Sigmoid colon (tissue), 7 donors: Measurements from ENCODE around the gene GALNT17. TPM values are rescaled to one million over a fixed set of nuclear protein-coding genes. Genes with fewer than 3 reads are reported as not detected.

Experiments
- DNase-seq: peaks from one replicate; pipeline ENCODE4 v3.0.0-alpha.2; 2019
- H3K27ac ChIP-seq, 4 donors: fragments of 200-600 bp; sonication (generic); one replicate each; pipeline ENCODE4 v1.5.1; 2016 to 2019; ENCODE audit warnings: mild to moderate bottlenecking in 1 of 4
- H3K27me3 ChIP-seq, 3 donors: fragments of 200-600 bp; sonication (generic); one replicate each; pipeline ENCODE4 v1.5.1; 2019; ENCODE audit warnings: mild to moderate bottlenecking in 1 of 3
- H3K36me3 ChIP-seq, 4 donors: fragments of 200-600 bp; sonication (generic); one replicate each; pipeline ENCODE4 v1.5.1; 2016 to 2019
- H3K4me1 ChIP-seq, 4 donors: fragments of 200-600 bp; sonication (generic); one replicate each; pipeline ENCODE4 v1.5.1; 2017 to 2019
- H3K4me3 ChIP-seq, 4 donors: fragments of 200-600 bp; sonication (generic); one replicate each; pipeline ENCODE4 v1.5.1; 2017 to 2019; ENCODE audit warnings: mild to moderate bottlenecking in 2 of 4, moderate library complexity in 1 of 4
- H3K9me3 ChIP-seq, 4 donors: fragments of 200-600 bp in 3 of 4; sonication (generic) in 3 of 4; one replicate each; pipeline versions ENCODE4 v1.5.1 to v1.6.1; 2013 to 2019
- CTCF ChIP-seq, 4 experiments: fragments of 450-650 bp in 3 of 4; fragments of 200-600 bp in 1 of 4; IDR thresholded peaks; one replicate each; pipeline ENCODE4 v1.5.1; 2016 to 2019; ENCODE audit warnings: antibody characterized with exemption in 4 of 4, mild to moderate bottlenecking in 3 of 4, moderate library complexity in 2 of 4
- EP300 ChIP-seq, 4 donors: sonication (generic); formaldehyde crosslinking; IDR thresholded peaks; one replicate each; pipeline ENCODE4 v1.6.1; 2017; ENCODE audit warnings: antibody characterized with exemption in 4 of 4
- POLR2A ChIP-seq, 2 donors: fragments of 450-650 bp; IDR thresholded peaks; one replicate each; pipeline ENCODE4 v1.6.1; 2016; ENCODE audit warnings: antibody characterized with exemption in 2 of 2, mild to moderate bottlenecking in 2 of 2, moderate library complexity in 2 of 2
- POLR2AphosphoS5 ChIP-seq, 4 donors: sonication (generic); formaldehyde crosslinking; IDR thresholded peaks; one replicate each; pipeline ENCODE4 v1.6.1; 2017; ENCODE audit warnings: antibody characterized with exemption in 4 of 4
- WGBS, 2 donors: extraction: QIAGEN DNeasy Blood & Tissue Kit; methylation state at CpG; one replicate each; pipeline ENCODE4 v1.1.7; 2013; 5-methylcytosine and 5-hydroxymethylcytosine counted together
- intact Hi-C: fragments of 100-400 bp; cut with DNase I; formaldehyde crosslinking; loops from one replicate; pipeline ENCODE4 v1.15.1; 2023
- polyA plus RNA-seq, 3 donors: library from polyadenylated mRNA; stranded (reverse); fragments of 200-250 nt; gene quantifications; one replicate each; pipeline ENCODE4 v1.2.3, GENCODE V29; 2013
- total RNA-seq, 4 donors: library from RNA; depleted of rRNA; stranded (reverse); fragments of >200 nt; gene quantifications; one replicate each; pipeline ENCODE4 v1.1.0, GENCODE V29; 2016
- donor health status: healthy with polysubstance abuse.
- donor health status: Bipolar disorder and iron deficiency.
- donor health status: healthy.

Gene GALNT17
- total and polyA plus RNA-seq, 7 donors: 1.8 to 45.4 (median 15.1) TPM; not detected in 1

DNA sequence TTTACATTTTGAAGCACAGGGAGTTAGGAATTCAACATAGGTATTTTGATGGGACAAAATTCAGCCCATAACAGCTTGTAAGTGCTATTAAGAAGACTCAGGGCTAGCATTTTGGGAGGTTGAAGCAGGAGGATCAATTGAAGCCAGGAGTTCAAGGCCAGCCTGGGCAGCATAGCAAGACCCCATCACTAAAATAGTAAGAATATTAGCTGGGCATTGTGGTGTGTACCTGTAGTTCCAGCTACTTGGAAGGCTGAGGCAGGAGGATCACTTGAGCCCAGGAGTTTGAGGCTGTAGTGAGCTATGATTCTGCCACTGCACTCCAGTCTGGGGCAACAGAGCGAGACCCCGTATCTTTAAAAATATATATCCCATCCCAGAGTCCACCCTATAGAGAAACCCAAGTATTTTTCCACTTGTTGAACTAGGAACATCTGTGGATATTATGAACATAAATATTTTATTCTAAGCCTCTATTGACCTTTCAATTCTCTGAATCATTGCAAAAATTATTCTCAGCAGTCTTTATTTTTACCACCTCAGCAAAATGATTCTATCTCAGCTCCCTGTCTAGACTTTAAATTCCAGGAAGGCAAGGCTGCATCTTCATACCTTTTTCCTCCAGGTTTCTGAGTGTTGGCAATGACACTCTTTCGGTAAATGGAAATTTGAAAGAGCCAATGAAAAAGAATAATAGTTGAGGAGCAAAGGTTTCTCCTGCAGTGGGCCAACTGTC lies 181.0 kb downstream of the GALNT17 start:
- Histone ChIP-seq H3K9me3 (peaks cover 0 to 8% (median 0%) of the 10 kb centered on the region in 4 donors), H3K4me1 (peaks cover 0 to 33% (median 23%) of the 10 kb centered on the region in 4 donors), H3K4me3 (no peak overlapping the region), H3K36me3 (no peaks in the 10 kb centered on the region), H3K27ac (peak overlapping the region in 1 of 4 donors; percentile 52), H3K27me3 (no peaks in the 10 kb centered on the region)
- DNase-seq: no peak
- TF ChIP-seq EP300 (IDR thresholded peaks at IDR 0.05): no peak
- TF ChIP-seq POLR2A (IDR thresholded peaks at IDR 0.05): no peak
- TF ChIP-seq CTCF (IDR thresholded peaks at IDR 0.05): no peak
- TF ChIP-seq POLR2AphosphoS5 (IDR thresholded peaks at IDR 0.05): no peak
- 83 to 89% methylated on average over 3 of the region's 3 CpGs for WGBS, 2 donors
- intact Hi-C loops: no loop called here

DNA sequence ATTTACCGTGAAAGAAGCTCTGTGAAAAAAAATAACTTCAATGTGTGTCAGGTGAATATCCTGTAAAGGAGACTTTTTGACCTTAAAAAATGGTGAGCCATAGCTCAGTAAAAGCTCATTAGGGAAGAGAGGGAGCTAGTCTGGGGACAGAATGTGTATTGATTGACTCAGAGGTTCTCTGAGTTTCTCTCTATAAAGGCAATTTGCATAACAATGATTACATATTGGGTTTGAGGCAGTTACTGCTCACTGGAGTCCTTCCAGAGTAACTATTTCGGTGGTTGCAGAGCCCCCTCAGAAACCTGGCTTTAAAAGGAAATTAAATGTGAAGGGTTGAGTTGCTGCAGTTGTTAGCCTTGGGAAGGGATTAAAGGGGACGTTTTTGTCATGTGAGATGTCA lies 181.6 kb downstream of the GALNT17 start:
- Histone ChIP-seq H3K27me3 (no peaks in the 10 kb centered on the region), H3K36me3 (no peaks in the 10 kb centered on the region), H3K27ac (peak overlapping the region in 2 of 4 donors; percentile 3 to 52), H3K4me3 (no peak overlapping the region), H3K9me3 (peaks cover 0 to 8% (median 0%) of the 10 kb centered on the region in 4 donors), H3K4me1 (peaks cover 0 to 29% (median 18%) of the 10 kb centered on the region in 4 donors)
- WGBS, 2 donors: 23 to 34% methylated on average over 3 of the region's 3 CpGs
- intact Hi-C loops: no loop called here
- no peak for DNase-seq
- TF ChIP-seq EP300 (IDR thresholded peaks at IDR 0.05) (no peak), CTCF (IDR thresholded peaks at IDR 0.05) (no peak), POLR2A (IDR thresholded peaks at IDR 0.05) (no peak), POLR2AphosphoS5 (IDR thresholded peaks at IDR 0.05) (no peak)

- Histone ChIP-seq H3K36me3 (no peaks in the 10 kb centered on the region), H3K27me3 (no peaks in the 10 kb centered on the region), H3K4me3 (no peak overlapping the region), H3K4me1 (peaks cover 0 to 3% (median 2%) of the 10 kb centered on the region in 4 donors), H3K27ac (peak overlapping the region in 1 of 4 donors; percentile 59), H3K9me3 (no peaks in the 10 kb centered on the region)
- intact Hi-C loops: no loop called here
- 81 to 88% methylated on average over 2 of the region's 2 CpGs for WGBS, 2 donors
- DNase-seq: no peak
- TF ChIP-seq EP300 (IDR thresholded peaks at IDR 0.05) (no peak), POLR2A (IDR thresholded peaks at IDR 0.05) (no peak), POLR2AphosphoS5 (IDR thresholded peaks at IDR 0.05) (no peak), CTCF (IDR thresholded peaks at IDR 0.05) (no peak)
These were observed 189.0 kb downstream of the GALNT17 start for GRCh38 chr7:71320916-71321315.

- no peaks in the 10 kb centered on the region for H3K27me3 ChIP-seq
- no peak for DNase-seq
- H3K4me1 ChIP-seq: peaks cover 0 to 3% (median 2%) of the 10 kb centered on the region in 4 donors
- no peak for TF ChIP-seq CTCF (IDR thresholded peaks at IDR 0.05)
- no peak for TF ChIP-seq POLR2A (IDR thresholded peaks at IDR 0.05)
- no peak for TF ChIP-seq POLR2AphosphoS5 (IDR thresholded peaks at IDR 0.05)
- TF ChIP-seq EP300 (IDR thresholded peaks at IDR 0.05): no peak
- no peak overlapping the region for H3K4me3 ChIP-seq
- intact Hi-C loops: no loop called here
- H3K36me3 ChIP-seq: no peaks in the 10 kb centered on the region
- 62 to 86% methylated on average over 6 of the region's 6 CpGs for WGBS, 2 donors
- no peak overlapping the region for H3K27ac ChIP-seq
- H3K9me3 ChIP-seq: no peaks in the 10 kb centered on the region
These were observed 190.3 kb downstream of the GALNT17 start for GRCh38 chr7:71322201-71322600.
